ENCODE data around the gene ARL6IP6. TPM values are rescaled to one million over a fixed set of nuclear protein-coding genes. Genes with fewer than 3 reads are reported as not detected.

The ARL6IP6 gene
- total RNA-seq, 1 donor, result 42.7 TPM

DNA sequence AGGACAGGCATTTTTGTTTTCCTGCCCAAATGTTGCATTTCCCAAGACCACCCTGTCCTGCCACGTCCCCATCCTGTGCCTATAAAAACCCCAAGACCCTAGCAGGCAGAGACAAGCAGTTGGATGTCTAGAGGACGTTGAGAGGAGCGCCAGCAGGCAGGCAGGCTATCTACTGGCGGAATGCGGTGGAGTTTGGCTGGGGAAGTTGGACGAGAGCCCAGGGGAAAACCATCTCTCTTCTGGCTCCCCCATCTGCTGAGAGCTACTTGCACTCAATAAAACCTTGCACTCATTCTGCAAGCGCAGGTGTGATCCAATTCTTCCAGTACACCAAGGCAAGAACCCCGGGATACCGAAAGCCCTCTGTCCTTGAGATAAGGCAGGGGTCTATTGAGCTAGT, 72.5 kb downstream of the ARL6IP6 start:
- no peak overlapping the region for H3K4me3 ChIP-seq (ENCODE audit: low read depth, low read length)
- DNase-seq (ENCODE audit: low read depth), result no peak
- TF ChIP-seq, protein P1, sequence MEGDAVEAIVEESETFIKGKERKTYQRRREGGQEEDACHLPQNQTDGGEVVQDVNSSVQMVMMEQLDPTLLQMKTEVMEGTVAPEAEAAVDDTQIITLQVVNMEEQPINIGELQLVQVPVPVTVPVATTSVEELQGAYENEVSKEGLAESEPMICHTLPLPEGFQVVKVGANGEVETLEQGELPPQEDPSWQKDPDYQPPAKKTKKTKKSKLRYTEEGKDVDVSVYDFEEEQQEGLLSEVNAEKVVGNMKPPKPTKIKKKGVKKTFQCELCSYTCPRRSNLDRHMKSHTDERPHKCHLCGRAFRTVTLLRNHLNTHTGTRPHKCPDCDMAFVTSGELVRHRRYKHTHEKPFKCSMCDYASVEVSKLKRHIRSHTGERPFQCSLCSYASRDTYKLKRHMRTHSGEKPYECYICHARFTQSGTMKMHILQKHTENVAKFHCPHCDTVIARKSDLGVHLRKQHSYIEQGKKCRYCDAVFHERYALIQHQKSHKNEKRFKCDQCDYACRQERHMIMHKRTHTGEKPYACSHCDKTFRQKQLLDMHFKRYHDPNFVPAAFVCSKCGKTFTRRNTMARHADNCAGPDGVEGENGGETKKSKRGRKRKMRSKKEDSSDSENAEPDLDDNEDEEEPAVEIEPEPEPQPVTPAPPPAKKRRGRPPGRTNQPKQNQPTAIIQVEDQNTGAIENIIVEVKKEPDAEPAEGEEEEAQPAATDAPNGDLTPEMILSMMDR (IDR thresholded peaks at IDR 0.05; ENCODE audit: insufficient read depth, low read depth, low read length), result no peak

DNA sequence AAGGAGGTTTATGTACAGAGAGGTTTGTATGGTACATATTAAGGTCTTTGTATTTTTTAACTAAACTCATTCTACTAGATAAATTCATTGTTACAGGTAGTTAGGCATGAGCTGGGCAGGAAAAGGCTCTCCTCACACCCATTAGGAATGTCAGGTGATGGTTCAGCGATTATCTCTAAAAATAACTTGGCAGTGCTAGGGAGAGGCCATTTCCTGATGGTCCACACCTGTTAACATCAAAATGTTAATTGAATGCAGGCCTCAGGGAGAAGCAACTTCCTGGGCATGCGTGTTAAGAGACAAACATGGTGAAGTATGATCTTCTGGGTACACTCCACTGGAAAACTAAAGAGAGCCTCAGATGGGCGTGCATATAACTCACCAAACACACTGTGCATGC, 73.6 kb downstream of the ARL6IP6 start:
- no peak for DNase-seq (ENCODE audit: low read depth)
- H3K4me3 ChIP-seq (ENCODE audit: low read depth, low read length), result no peak overlapping the region
- TF ChIP-seq, protein P1 (IDR thresholded peaks at IDR 0.05; ENCODE audit: insufficient read depth, low read depth, low read length), result no peak

DNA sequence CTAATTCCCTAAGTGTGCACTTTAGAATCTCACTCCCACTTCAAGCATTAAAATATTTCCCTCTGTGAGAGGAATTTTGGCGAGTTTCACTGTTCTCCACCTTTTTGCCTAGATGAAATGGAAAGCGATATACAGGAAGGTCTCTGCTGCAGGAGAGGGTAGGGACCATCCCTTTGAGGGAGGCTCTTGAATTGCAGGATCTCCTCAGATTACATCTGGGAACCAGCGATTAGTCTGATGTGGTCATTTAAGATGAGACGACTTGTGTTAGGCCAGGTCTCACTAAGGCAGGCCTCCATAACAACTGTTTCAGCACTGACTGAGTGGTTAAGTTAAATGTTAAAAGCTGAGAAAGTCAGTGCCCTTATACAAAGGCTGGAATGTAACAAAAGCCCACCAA, 74.6 kb downstream of the ARL6IP6 start:
- TF ChIP-seq, protein P1 (IDR thresholded peaks at IDR 0.05; ENCODE audit: insufficient read depth, low read depth, low read length), result no peak
- DNase-seq (ENCODE audit: low read depth), result no peak
- H3K4me3 ChIP-seq (ENCODE audit: low read depth, low read length), result no peak overlapping the region

DNA sequence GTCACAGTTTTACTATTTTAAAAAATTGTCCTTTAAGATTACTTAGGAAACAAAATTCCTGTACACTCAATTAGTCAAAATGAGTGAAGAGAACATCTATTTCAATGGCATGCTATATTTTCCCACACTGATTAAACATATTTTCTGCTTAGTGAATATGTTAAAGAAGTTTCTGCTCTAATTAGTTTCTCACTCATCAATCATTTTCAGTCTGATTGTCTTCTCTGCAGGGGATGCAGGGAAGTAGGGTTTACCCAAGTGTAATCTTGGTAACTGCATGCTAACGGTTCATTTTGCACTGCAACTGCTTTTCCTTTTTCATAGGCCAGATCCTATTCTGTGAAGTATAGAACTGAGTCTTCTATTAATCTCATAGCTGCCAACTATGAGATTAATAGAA, 78.5 kb downstream of the ARL6IP6 start:
- H3K4me3 ChIP-seq (ENCODE audit: low read depth, low read length), result no peak overlapping the region
- no peak for DNase-seq (ENCODE audit: low read depth)
- TF ChIP-seq, protein P1 (IDR thresholded peaks at IDR 0.05; ENCODE audit: insufficient read depth, low read depth, low read length), result no peak

DNA sequence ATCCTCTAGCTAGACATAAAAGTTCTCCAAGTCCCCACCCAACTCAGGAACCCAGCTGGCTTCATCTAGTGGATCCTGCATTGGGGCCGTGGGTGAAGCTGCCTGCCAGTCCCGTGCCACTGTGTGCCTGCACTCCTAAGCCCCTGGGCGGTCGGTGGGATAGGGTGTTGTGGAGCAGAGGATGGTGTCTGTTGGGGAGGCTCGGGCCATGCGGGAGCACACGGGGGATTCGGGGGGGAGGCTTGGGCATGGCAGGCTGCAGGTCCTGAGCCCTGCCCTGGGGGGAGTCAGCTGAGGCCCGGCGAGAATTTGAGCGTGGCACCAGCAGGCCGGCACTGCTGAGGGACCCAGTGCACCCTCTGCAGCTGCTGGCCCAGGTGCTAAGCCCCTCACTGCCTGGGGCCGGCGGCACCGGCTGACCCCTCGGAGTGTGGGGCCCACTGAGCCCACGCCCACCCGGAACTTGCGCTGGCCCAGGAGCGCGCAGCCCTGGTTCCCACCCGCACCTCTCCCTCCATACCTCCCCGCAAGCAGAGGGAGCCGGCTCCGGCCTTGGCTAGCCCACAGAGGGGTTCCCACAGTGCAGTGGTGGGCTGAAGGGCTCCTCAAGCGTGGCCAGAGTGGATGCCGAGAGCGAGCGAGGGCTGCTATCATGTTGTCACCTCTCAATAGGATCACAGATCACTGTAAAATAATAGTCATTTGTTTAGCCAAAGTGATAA, 86.4 kb downstream of the ARL6IP6 start:
- TF ChIP-seq, protein P1 (IDR thresholded peaks at IDR 0.05; ENCODE audit: insufficient read depth, low read depth, low read length), result no peak
- DNase-seq (ENCODE audit: low read depth), result no peak
- H3K4me3 ChIP-seq (ENCODE audit: low read depth, low read length), result no peak overlapping the region

DNA sequence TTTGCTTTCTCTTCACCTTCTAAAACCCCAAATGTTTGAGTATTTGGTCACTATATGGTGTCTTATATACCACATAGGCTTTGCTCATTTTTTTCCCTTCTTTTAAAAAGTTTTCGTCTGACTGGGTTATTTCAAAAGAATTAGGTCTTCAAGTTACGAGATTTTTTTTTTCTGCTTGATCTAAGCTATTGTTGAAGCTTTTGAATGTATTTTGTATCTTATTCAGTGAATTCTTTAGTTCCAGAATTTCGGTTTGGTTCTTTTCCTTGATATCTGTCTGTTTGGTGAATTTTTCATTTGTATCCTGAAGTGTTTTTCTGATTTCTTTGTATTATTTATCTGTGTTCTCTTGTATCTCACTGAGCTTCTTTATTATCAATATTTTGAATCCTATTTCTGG, 93.5 kb downstream of the ARL6IP6 start:
- no peak for DNase-seq (ENCODE audit: low read depth)
- TF ChIP-seq, protein P1 (IDR thresholded peaks at IDR 0.05; ENCODE audit: insufficient read depth, low read depth, low read length), result no peak
- H3K4me3 ChIP-seq (ENCODE audit: low read depth, low read length), result no peak overlapping the region

Other genes with a start within 250 kb of the ARL6IP6 start
- 135 and 181 TPM in 2 replicates for gene PRPF40A, start 1.2 kb upstream of the ARL6IP6 start, total RNA-seq